Adrenal gland (tissue), 12 donors: ENCODE results near the gene KIAA1210. TPM values are rescaled to one million over a fixed set of nuclear protein-coding genes. Genes with fewer than 3 reads are reported as not detected.
"Not testable (repeated sequence)": the region's sequence is repeated elsewhere in the genome, so short reads cannot be mapped to it uniquely, and the experiment has no call there.

Experiments
- DNase-seq, 7 donors: peaks; one replicate each; pipeline ENCODE4 v3.0.0-alpha.2; 2019 to 2020
- H3K27ac ChIP-seq, 5 donors: fragments of 200-600 bp; sonication (generic) in 4 of 5; 1 replicate in 3 of 5; 2 replicates in 2 of 5; pipeline versions ENCODE4 v1.5.1 to v1.8.0; 2016 to 2020; ENCODE audit warnings: mild to moderate bottlenecking in 1 of 5
- H3K27me3 ChIP-seq: fragments of 200-600 bp; 2 replicates; pipeline ENCODE4 v1.8.0; 2021
- H3K36me3 ChIP-seq, 2 donors: fragments of 200-600 bp; replicated peaks in 1 of 2; 1 replicate in 1 of 2; 2 replicates in 1 of 2; pipeline versions ENCODE4 v1.5.1 to v1.8.0; 2018 to 2022
- H3K4me1 ChIP-seq, 2 donors: fragments of 200-600 bp; replicated peaks in 1 of 2; 1 replicate in 1 of 2; 2 replicates in 1 of 2; pipeline versions ENCODE4 v1.5.1 to v1.8.0; 2018 to 2021
- H3K4me3 ChIP-seq, 4 donors: fragments of 200-600 bp; sonication (generic) in 3 of 4; one replicate each; pipeline ENCODE4 v1.5.1; 2016 to 2018
- H3K9me3 ChIP-seq, 3 donors: fragments of 200-600 bp; sonication (generic) in 1 of 3; replicated peaks in 1 of 3; 1 replicate in 2 of 3; 2 replicates in 1 of 3; pipeline versions ENCODE4 v1.5.1 to v1.8.0; 2016 to 2021
- CTCF ChIP-seq, 6 experiments: fragments of 450-650 bp in 4 of 6; fragments of 200-600 bp in 2 of 6; sonication (generic) in 1 of 6; IDR thresholded peaks; 1 replicate in 5 of 6; 2 replicates in 1 of 6; pipeline versions ENCODE4 v1.5.1 to v1.8.0; 2016 to 2021; ENCODE audit warnings: antibody characterized with exemption in 6 of 6, mild to moderate bottlenecking in 2 of 6, moderate library complexity in 1 of 6
- POLR2A ChIP-seq, 2 donors: fragments of 450-650 bp; IDR thresholded peaks; one replicate each; pipeline ENCODE4 v1.6.1; 2017; ENCODE audit warnings: antibody characterized with exemption in 2 of 2, mild to moderate bottlenecking in 2 of 2, moderate library complexity in 1 of 2
- WGBS, 4 donors: extraction: QIAGEN DNeasy Blood & Tissue Kit in 2 of 4; methylation state at CpG; one replicate each; pipeline versions ENCODE4 v1.1.5 to v1.1.7; 2013 to 2017; 5-methylcytosine and 5-hydroxymethylcytosine counted together
- intact Hi-C, 2 donors: fragments of 100-400 bp; cut with DNase I; formaldehyde crosslinking; loops; one replicate each; pipeline versions ENCODE4 v1.14.1 to v1.15.0; 2022 to 2023
- polyA plus RNA-seq, 3 donors: library from polyadenylated mRNA; stranded (reverse); fragments of 200-250 nt in 2 of 3; fragments of 350-450 nt in 1 of 3; fragmentation: Illumina TruSeq in 1 of 3; extraction: RNeasy Lipid Tissue Mini Kit (QIAGEN cat#74804) in 1 of 3; gene quantifications; one replicate each; pipeline ENCODE4 v1.2.3, GENCODE V29; 2013 to 2014
- total RNA-seq, 9 donors: library from RNA; depleted of rRNA in 4 of 9; stranded (reverse); fragments of >200 nt in 4 of 9; fragments of 120-200 nt in 1 of 9; fragmentation: NEBNext Ultra II Directional in 1 of 9; extraction: Animal tissue kit (Norgen Biotek cat#: 25700) in 1 of 9; gene quantifications; one replicate each; pipeline versions ENCODE4 v1.1.0 to v1.2.4, GENCODE V29; 2013 to 2023
- donor health status: healthy with polysubstance abuse.
- donor health status: Bipolar disorder and iron deficiency.
- donor health status: DM: yes; HTN: yes; CAD: no.
- donor health status: DM: no; HTN: no; CAD: no.
- donor health status: DM: no; HTN: no; CAD: no.
- donor health status: DM: yes; HTN: yes; CAD: no.

The KIAA1210 gene
- total and polyA plus RNA-seq, 12 donors, result 0.56 to 12.9 (median 2.7) TPM

- Histone ChIP-seq H3K27ac (peak overlapping the region in 4 of 5 donors; percentile 60 to 73 (median 69)), H3K9me3 (no peaks in the 10 kb centered on the region), H3K4me3 (no peak overlapping the region), H3K4me1 (peaks cover 14 to 15% of the 10 kb centered on the region in 2 donors), H3K36me3 (no peaks in the 10 kb centered on the region), H3K27me3 (no peaks in the 10 kb centered on the region)
- 57 to 76% (median 64%) methylated on average over 5 to 6 of the region's 6 CpGs for WGBS, 4 donors
- TF ChIP-seq POLR2A (IDR thresholded peaks at IDR 0.05) (no peak), CTCF (IDR thresholded peaks at IDR 0.05) (no peak)
- DNase-seq, result no peak
- intact Hi-C loops, result no loop called here
Measured at GRCh38 chrX:119040432-119040831, 87.2 kb downstream of the KIAA1210 start.

GRCh38 chrX:119036107-119037029, 91.2 kb downstream of the KIAA1210 start:
- intact Hi-C loops, result no loop called here
- no peak for TF ChIP-seq CTCF (IDR thresholded peaks at IDR 0.05)
- TF ChIP-seq POLR2A (IDR thresholded peaks at IDR 0.05), result no peak
- H3K36me3 ChIP-seq, result no peaks in the 10 kb centered on the region
- peaks cover 7% of the 10 kb centered on the region for H3K27me3 ChIP-seq
- no peak overlapping the region for H3K27ac ChIP-seq
- no peak overlapping the region for H3K4me3 ChIP-seq
- peaks cover 0 to 4% (median 0%) of the 10 kb centered on the region in 3 donors for H3K9me3 ChIP-seq
- H3K4me1 ChIP-seq, result peaks cover 9% of the 10 kb centered on the region in 2 donors
- no peak for DNase-seq
- WGBS, 4 donors, result 85 to 94% (median 88%) methylated on average over 3 to 4 of the region's 4 CpGs

GRCh38 chrX:119030990-119031389, 96.6 kb downstream of the KIAA1210 start:
- Histone ChIP-seq H3K9me3 (peaks cover 0 to 4% (median 0%) of the 10 kb centered on the region in 3 donors), H3K4me3 (no peak overlapping the region), H3K27me3 (peaks cover 7% of the 10 kb centered on the region), H3K27ac (no peak overlapping the region), H3K4me1 (no peaks in the 10 kb centered on the region), H3K36me3 (no peaks in the 10 kb centered on the region)
- no peak for DNase-seq
- intact Hi-C loops, result no loop called here
- TF ChIP-seq POLR2A (IDR thresholded peaks at IDR 0.05), result no peak
- TF ChIP-seq CTCF (IDR thresholded peaks at IDR 0.05), result no peak

- H3K4me3 ChIP-seq, H3K36me3 ChIP-seq, H3K27me3 ChIP-seq, H3K27ac ChIP-seq, H3K4me1 ChIP-seq, H3K9me3 ChIP-seq, DNase-seq, intact Hi-C loops: not testable (repeated sequence)
- 80 to 100% (median 94%) methylated on average over 1 to 10 of the region's 10 CpGs; no CpG with 5 or more reads in 1 of the 4 donors for WGBS, 4 donors
Measured at GRCh38 chrX:119029656-119030055, 98.0 kb downstream of the KIAA1210 start.
